Measurements from ENCODE around the gene TRIM36. TPM values are rescaled to one million over a fixed set of nuclear protein-coding genes. Genes with fewer than 3 reads are reported as not detected.

Gene TRIM36
- polyA plus RNA-seq, 1 donor (not counting 4 experiments of a cell fraction or from before 2014, with no cell fraction given) = 2.4 TPM

- H3K9me1 ChIP-seq (ENCODE audit: control insufficient read depth, extremely low read depth, insufficient read depth, low read length) = no peaks in the 10 kb centered on the region
- no peak overlapping the region for H3K4me2 ChIP-seq (ENCODE audit: control insufficient read depth, extremely low read depth, insufficient read depth, low read depth, low read length)
- TF ChIP-seq, protein P1, sequence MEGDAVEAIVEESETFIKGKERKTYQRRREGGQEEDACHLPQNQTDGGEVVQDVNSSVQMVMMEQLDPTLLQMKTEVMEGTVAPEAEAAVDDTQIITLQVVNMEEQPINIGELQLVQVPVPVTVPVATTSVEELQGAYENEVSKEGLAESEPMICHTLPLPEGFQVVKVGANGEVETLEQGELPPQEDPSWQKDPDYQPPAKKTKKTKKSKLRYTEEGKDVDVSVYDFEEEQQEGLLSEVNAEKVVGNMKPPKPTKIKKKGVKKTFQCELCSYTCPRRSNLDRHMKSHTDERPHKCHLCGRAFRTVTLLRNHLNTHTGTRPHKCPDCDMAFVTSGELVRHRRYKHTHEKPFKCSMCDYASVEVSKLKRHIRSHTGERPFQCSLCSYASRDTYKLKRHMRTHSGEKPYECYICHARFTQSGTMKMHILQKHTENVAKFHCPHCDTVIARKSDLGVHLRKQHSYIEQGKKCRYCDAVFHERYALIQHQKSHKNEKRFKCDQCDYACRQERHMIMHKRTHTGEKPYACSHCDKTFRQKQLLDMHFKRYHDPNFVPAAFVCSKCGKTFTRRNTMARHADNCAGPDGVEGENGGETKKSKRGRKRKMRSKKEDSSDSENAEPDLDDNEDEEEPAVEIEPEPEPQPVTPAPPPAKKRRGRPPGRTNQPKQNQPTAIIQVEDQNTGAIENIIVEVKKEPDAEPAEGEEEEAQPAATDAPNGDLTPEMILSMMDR (optimal IDR thresholded peaks at IDR 0.05 in 1 of 3, IDR thresholded peaks at IDR 0.05 in 1 of 3, conservative IDR thresholded peaks at IDR 0.05 in 1 of 3; ENCODE audit: extremely low read depth in 1 of 3, insufficient read depth in 2 of 3, low read length in 3 of 3) = no peak
- no peak for TF ChIP-seq EZH2 (IDR thresholded peaks at IDR 0.05; ENCODE audit: low read length)
- peaks cover 12% of the 10 kb centered on the region for H3K4me1 ChIP-seq (ENCODE audit: control insufficient read depth, extremely low read depth, insufficient read depth, low read length)
- no peak overlapping the region for H3K9ac ChIP-seq (ENCODE audit: control insufficient read depth, extremely low read depth, insufficient read depth, low read length)
- no peaks in the 10 kb centered on the region for H4K20me1 ChIP-seq (ENCODE audit: control insufficient read depth, extremely low read depth, insufficient read depth, low read length)
- no peak overlapping the region for H3K4me3 ChIP-seq (ENCODE audit: control insufficient read depth in 2 of 3, extremely low read depth in 1 of 3, insufficient read depth in 2 of 3, low read depth in 1 of 3, low read length in 3 of 3)
- peaks cover 16% of the 10 kb centered on the region for H3K27me3 ChIP-seq (ENCODE audit: control insufficient read depth, extremely low read depth, insufficient read depth, low read length)
- no peak for FAIRE-seq
- no peak overlapping the region for H2AFZ ChIP-seq (ENCODE audit: control insufficient read depth, low read length)
- H3K9me3 ChIP-seq (ENCODE audit: control insufficient read depth, low read depth, low read length) = peaks cover 2% of the 10 kb centered on the region
- dilution Hi-C loops (cut with MboI; ENCODE audit: extremely low pct_ligation_motif_present, low sequenced_read_pairs) = no loop called here
- H3K36me3 ChIP-seq (ENCODE audit: control insufficient read depth in 2 of 2, extremely low read depth in 1 of 2, insufficient read depth in 2 of 2, low read length in 2 of 2) = no peaks in the 10 kb centered on the region
- H3K79me2 ChIP-seq (ENCODE audit: control insufficient read depth, insufficient read depth, low read length) = no peaks in the 10 kb centered on the region
- no peak overlapping the region for H3K27ac ChIP-seq (ENCODE audit: control insufficient read depth, insufficient read depth, low read length)
- DNase-seq (ENCODE audit: low read depth, low spot score) = no peak
Observed at GRCh38 chr5:115166744-115167393, 2.8 kb downstream of the TRIM36 start.

DNA sequence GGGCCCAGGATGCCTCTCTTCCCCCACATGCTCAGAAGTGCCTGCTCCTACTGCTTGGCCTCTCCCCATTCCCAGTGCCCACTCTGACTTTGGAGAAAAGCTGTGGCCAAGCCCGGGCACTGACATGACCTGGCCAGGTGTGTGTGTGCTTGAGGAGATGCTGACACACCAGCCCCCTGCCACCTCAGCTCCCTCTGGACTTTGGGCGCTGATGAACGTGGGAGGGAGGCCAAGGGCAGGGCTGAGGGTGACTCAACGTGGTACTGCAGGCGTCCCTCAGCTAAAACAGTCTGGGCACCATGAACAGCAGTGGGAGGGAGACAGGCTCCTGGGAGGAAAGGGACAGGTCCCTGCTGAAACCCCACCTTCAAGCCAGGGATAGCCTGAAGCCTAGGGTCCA is 3.9 kb downstream of the TRIM36 start:
- TF ChIP-seq EZH2 (IDR thresholded peaks at IDR 0.05; ENCODE audit: low read length) = no peak
- TF ChIP-seq, protein P1 (optimal IDR thresholded peaks at IDR 0.05 in 1 of 3, IDR thresholded peaks at IDR 0.05 in 1 of 3, conservative IDR thresholded peaks at IDR 0.05 in 1 of 3; ENCODE audit: extremely low read depth in 1 of 3, insufficient read depth in 2 of 3, low read length in 3 of 3) = no peak
- FAIRE-seq = no peak

More for the DNA sequence above, 3.9 kb downstream of the TRIM36 start:
- no peaks in the 10 kb centered on the region for H3K9me1 ChIP-seq (ENCODE audit: control insufficient read depth, extremely low read depth, insufficient read depth, low read length)
- H3K27ac ChIP-seq (ENCODE audit: control insufficient read depth, insufficient read depth, low read length) = no peak overlapping the region
- no peak overlapping the region for H3K4me2 ChIP-seq (ENCODE audit: control insufficient read depth, extremely low read depth, insufficient read depth, low read depth, low read length)
- H3K36me3 ChIP-seq (ENCODE audit: control insufficient read depth in 2 of 2, extremely low read depth in 1 of 2, insufficient read depth in 2 of 2, low read length in 2 of 2) = no peaks in the 10 kb centered on the region
- no peak for DNase-seq (ENCODE audit: low read depth, low spot score)
- no peaks in the 10 kb centered on the region for H4K20me1 ChIP-seq (ENCODE audit: control insufficient read depth, extremely low read depth, insufficient read depth, low read length)
- H3K27me3 ChIP-seq (ENCODE audit: control insufficient read depth, extremely low read depth, insufficient read depth, low read length) = peaks cover 10% of the 10 kb centered on the region
- no peaks in the 10 kb centered on the region for H3K79me2 ChIP-seq (ENCODE audit: control insufficient read depth, insufficient read depth, low read length)
- H3K4me1 ChIP-seq (ENCODE audit: control insufficient read depth, extremely low read depth, insufficient read depth, low read length) = peaks cover 12% of the 10 kb centered on the region
- dilution Hi-C loops (cut with MboI; ENCODE audit: extremely low pct_ligation_motif_present, low sequenced_read_pairs) = no loop called here
- H3K9me3 ChIP-seq (ENCODE audit: control insufficient read depth, low read depth, low read length) = peaks cover 2% of the 10 kb centered on the region
- H3K9ac ChIP-seq (ENCODE audit: control insufficient read depth, extremely low read depth, insufficient read depth, low read length) = no peak overlapping the region
- no peak overlapping the region for H2AFZ ChIP-seq (ENCODE audit: control insufficient read depth, low read length)
- H3K4me3 ChIP-seq (ENCODE audit: control insufficient read depth in 2 of 3, extremely low read depth in 1 of 3, insufficient read depth in 2 of 3, low read depth in 1 of 3, low read length in 3 of 3) = no peak overlapping the region
